ENCODE data around the gene LRRC1.

Gene LRRC1

GRCh38 chr6:53929041-53929820 lies 134.4 kb downstream of the LRRC1 start:
- peak; percentile 83 for DNase-seq

- no peak for DNase-seq
Measured at GRCh38 chr6:53929821-53930120, 135.0 kb downstream of the LRRC1 start.

- DNase-seq: no peak
Measured at GRCh38 chr6:53930330-53930729, 135.5 kb downstream of the LRRC1 start.

DNA sequence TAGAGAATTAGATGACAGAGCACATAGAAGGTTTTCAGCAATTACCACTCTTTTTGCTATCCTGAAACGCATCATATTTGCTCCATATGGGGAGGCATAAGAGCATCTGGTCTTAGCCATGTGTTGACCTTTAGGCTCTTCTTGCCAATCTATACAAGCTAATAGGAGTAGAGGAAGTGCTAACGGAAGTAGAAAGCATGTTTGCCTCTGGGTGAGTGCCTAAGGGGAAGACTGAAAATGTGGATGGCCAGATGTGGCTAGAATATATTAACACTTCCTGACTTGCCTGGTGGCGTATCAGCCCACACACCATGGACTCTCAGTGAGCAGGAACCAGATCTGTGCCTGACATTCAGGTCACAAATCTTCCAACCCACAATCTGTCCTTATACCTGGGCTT lies 136.3 kb downstream of the LRRC1 start:
- no peak for DNase-seq

- no peak for DNase-seq
Measured at GRCh38 chr6:53932516-53932915, 137.7 kb downstream of the LRRC1 start.

GRCh38 chr6:53934023-53934422 lies 139.2 kb downstream of the LRRC1 start:
- DNase-seq: no peak

- no peak for DNase-seq
Measured at GRCh38 chr6:53937461-53937860, 142.7 kb downstream of the LRRC1 start.

- no peak for DNase-seq
Measured at GRCh38 chr6:53938810-53939209, 144.0 kb downstream of the LRRC1 start.

DNA sequence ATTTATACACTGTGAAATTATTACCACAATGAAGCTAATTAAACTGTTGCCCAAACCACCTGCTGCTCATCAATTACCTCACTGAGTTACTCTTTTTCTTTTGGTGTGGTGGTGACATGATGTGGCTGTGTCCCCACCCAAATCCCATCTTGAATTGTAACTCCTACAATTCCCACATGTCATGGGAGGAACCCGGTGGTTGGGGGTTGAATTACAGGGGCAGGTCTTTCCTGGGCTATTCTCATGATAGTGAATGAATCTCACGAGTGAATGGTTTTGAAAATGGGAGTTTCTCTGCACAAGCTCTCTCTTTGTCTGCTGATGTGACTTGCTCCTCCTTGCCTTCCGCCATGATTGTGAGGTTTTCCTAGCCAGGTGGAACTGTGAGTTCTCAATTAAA lies 145.0 kb downstream of the LRRC1 start:
- no peak for DNase-seq

DNA sequence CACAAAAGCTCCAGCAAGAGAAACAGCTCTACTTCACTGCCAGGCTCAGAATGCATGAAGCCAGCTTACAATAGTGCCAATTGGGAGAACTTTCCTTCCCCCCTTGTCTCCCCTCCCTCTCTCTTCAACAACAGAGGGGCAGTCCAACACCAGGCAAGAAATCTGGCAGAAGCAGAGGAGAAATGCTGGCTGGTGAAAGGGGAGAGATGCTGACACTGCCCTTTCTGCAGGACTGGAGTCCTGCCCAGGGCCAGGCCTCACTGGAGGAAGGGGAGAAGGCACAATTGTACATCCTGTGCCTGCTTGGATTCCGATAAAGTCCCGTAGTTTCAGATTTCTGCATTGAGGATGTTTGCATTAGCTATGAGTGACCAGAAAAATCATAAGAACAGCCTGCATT lies 148.6 kb downstream of the LRRC1 start:
- no peak for DNase-seq

- no peak for DNase-seq
Measured at GRCh38 chr6:53944091-53944490, 149.3 kb downstream of the LRRC1 start.

DNA sequence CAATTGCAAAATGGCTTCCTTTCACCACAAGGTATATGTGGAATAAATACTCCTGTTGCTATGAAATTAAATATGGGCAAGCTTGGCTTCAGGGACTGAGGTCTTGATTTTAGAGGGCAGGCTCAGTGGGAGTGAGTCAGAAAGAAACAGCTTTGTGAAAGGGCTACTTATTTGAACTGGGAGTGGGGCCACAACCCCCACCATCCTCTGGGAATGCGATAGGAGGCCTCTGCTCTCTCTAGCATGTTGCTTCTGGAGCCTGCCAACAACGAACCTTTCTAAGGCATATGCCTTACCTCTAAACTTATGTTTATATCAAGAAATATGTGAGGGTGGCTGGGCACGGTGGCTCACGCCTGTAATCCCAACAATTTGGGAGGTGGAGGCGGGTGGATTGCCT lies 149.7 kb downstream of the LRRC1 start:
- no peak for DNase-seq

DNA sequence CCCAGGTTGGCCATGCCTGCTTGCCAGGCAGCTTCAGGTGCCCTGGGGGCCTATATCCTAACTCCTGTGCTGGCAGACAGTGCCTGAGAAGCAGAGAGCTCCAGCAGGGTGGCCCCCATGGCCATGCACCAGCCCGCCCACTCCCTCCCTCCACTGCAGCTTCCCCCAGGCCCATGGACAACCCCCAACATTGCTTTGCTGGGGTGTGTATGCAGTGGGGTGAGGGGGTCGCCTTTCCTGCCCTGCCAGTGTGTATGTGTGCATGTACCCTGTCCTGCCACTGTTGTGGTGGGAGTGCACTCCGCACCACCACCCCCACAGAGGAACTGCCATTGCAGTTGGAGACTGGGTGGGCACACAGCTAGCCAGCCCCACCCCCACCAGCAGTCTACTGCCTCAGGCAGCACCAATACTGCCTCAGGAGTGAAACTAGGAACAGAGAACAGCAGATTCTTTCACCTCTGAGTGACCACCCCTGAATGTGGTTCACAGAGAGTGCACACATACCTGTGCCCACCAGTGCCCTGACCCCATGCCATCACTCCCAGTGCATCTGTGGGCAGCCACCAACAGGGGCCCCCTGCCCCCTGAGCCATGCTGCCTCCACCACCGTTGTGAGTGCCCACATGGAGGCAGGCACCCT lies 151.1 kb downstream of the LRRC1 start:
- no peak for DNase-seq

GRCh38 chr6:53947780-53948179 lies 153.0 kb downstream of the LRRC1 start:
- DNase-seq: no peak

DNA sequence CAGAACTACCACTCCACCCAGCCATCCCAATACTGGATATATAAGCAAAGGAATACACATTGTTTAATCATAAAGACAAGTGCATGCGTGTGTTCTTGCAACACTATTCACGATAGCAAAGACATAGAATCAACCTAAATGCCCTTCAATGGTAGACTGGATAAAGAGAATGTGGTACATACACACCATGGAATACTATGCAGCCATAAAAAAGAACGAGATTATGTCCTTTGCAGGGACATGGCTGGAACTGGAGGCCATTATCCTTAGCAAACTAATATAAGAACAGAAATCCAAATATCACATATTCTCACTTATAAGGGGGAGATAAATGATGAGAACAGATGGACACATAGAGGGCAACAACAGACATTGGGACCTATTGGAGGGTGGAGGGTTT lies 156.6 kb downstream of the LRRC1 start:
- DNase-seq: no peak

DNA sequence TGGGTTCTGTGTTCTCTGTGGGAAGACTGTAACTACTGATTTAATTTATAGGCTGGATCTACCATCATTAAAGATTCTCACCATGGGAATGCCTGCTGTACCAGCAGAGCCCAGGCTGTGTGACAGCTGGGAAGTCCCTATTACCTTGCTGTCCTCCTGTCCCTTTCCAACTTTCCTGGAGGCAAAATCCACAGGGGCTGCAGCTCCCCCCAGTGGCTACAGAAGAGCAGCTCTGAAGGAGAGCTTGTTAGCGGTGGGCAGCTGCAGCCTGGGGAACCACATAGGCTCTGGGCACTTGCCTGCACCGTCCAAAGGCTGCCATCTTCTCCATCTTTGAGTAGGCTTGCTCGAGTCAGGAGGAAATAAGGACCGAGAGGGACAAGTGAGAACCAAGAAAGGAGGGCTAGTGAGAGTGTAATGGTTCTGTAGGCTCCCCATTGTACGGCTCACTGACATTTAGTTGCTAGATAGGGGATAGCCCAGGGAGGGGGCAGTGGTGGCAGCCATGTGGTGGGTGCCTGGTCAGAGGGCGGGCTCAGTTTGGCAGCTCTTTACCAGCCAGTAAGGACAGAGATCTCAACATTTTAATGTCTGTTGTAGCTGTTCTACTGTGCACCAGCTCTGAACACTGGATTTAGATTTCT lies 161.4 kb downstream of the LRRC1 start:
- DNase-seq: peak; percentile 52

- DNase-seq: no peak
Measured at GRCh38 chr6:53956804-53957203, 162.0 kb downstream of the LRRC1 start.

DNA sequence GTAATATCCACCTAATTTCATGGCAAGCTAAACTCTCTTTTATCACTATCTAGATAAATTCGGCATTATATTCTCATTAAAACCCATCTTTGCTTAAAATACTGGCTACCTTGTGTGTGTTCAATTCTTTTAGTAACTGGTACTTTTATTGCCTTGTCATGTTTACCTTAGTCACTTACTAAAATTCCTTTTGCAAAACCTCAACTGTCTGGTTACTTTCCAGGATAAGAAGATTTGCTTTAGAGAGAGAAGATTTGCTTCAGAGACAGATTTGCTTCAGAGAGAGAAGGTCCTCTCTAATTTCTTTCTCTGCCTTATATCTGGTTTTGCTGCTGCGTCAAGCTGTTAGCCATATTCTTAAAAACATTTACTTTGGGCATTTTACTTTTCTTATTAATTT lies 164.9 kb downstream of the LRRC1 start:
- DNase-seq: no peak

GRCh38 chr6:53960311-53960710 lies 165.5 kb downstream of the LRRC1 start:
- no peak for DNase-seq

- no peak for DNase-seq
Measured at GRCh38 chr6:53961679-53962370, 167.0 kb downstream of the LRRC1 start.

DNA sequence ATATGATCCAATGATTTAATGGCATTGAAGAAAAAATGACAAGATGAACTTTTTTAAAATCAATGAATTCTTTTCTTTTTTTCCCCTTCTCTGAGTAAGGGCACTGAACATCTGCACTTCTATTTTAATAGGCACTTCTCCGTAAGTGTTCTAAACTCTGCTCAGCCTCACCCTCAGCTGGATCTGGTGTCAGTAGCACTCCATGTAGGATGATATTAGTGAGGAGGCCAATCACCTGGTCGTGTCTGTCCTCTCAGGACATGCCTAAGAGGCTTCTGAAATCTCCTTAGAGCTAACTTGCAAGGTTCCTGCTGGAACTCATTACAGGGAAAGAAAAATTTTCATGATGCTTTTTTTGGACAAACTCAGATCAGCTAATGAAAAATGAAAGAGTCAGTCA lies 167.8 kb downstream of the LRRC1 start:
- DNase-seq: no peak

GRCh38 chr6:53967415-53967814 lies 172.6 kb downstream of the LRRC1 start:
- DNase-seq: no peak
